ENCODE results near the gene SLC27A2. TPM values are rescaled to one million over a fixed set of nuclear protein-coding genes. Genes with fewer than 3 reads are reported as not detected.

Gene SLC27A2
- total RNA-seq, 1 experiment from 2014 or later, result 7.0 TPM

GRCh38 chr15:50256188-50257041 lies 74.4 kb downstream of the SLC27A2 start:
- H3K23ac ChIP-seq (ENCODE audit: insufficient read length, low read depth, low read length), result no peak overlapping the region
- H2BK120ac ChIP-seq (ENCODE audit: low read depth, low read length, poor library complexity, severe bottlenecking), result no peak overlapping the region
- no peaks in the 10 kb centered on the region for H3K9me3 Mint-ChIP-seq
- no peak overlapping the region for H2BK5ac ChIP-seq (ENCODE audit: insufficient read length, low read length)
- peaks cover 4% of the 10 kb centered on the region for H3K27me3 Mint-ChIP-seq (ENCODE audit: low read depth)
- H4K8ac ChIP-seq (replicated peaks; ENCODE audit: insufficient read length, low read depth, low read length), result no peak overlapping the region
- no peaks in the 10 kb centered on the region for H3K4me1 ChIP-seq (ENCODE audit: insufficient read depth, low read length)
- no peak overlapping the region for H3K9ac ChIP-seq (ENCODE audit: extremely low read depth, insufficient read length, low read length)
- no peak overlapping the region for H2BK15ac ChIP-seq (ENCODE audit: low read depth, low read length)
- no peaks in the 10 kb centered on the region for H3K36me3 Mint-ChIP-seq (ENCODE audit: insufficient read depth in 1 of 3, low read depth in 3 of 3)
- H3K79me1 ChIP-seq (ENCODE audit: insufficient read depth, low read depth, low read length, poor library complexity, severe bottlenecking), result no peaks in the 10 kb centered on the region
- H3K56ac ChIP-seq (ENCODE audit: insufficient read length, low read depth, low read length), result no peak overlapping the region
- no peaks in the 10 kb centered on the region for H3K27me3 ChIP-seq (ENCODE audit: insufficient read depth, low read length)
- no peak overlapping the region for H2AK5ac ChIP-seq (ENCODE audit: insufficient read length, low read length)
- H4K91ac ChIP-seq (ENCODE audit: insufficient read length, low read depth, low read length), result no peak overlapping the region
- H2AFZ ChIP-seq (ENCODE audit: low read length), result no peak overlapping the region
- no peak overlapping the region for H3K4me2 ChIP-seq (ENCODE audit: insufficient read depth, insufficient read length, low read length)
- no peaks in the 10 kb centered on the region for H3K4me1 Mint-ChIP-seq
- H3K79me2 ChIP-seq (ENCODE audit: insufficient read depth, low read length), result no peaks in the 10 kb centered on the region
- H3K4ac ChIP-seq (ENCODE audit: low read depth, low read length), result no peak overlapping the region
- no peak overlapping the region for H3K4me3 Mint-ChIP-seq
- no peak overlapping the region for H3T11ph ChIP-seq (ENCODE audit: low read length)
- no peak overlapping the region for H4K5ac ChIP-seq (ENCODE audit: insufficient read length, low read depth, low read length)
- H4K20me1 ChIP-seq (ENCODE audit: control insufficient read depth, insufficient read depth, insufficient read length), result no peaks in the 10 kb centered on the region
- no peak for TF ChIP-seq CTCF (conservative IDR thresholded peaks at IDR 0.05)
- H3K18ac ChIP-seq (ENCODE audit: insufficient read length, low read depth, low read length), result no peak overlapping the region
- H2BK12ac ChIP-seq (ENCODE audit: insufficient read length, low read depth, low read length), result no peak overlapping the region
- no peak overlapping the region for H3K14ac ChIP-seq (ENCODE audit: insufficient read depth, low read length)
- DNase-seq, result no peak
- H2BK20ac ChIP-seq (ENCODE audit: low read depth, low read length, poor library complexity, severe bottlenecking), result no peak overlapping the region
- H3K23me2 ChIP-seq (ENCODE audit: insufficient read length, low read depth, low read length, poor library complexity, severe bottlenecking), result no peaks in the 10 kb centered on the region
- H3K27ac Mint-ChIP-seq, result no peak overlapping the region; a peak in 1 of 7 replicates
- H3K27ac ChIP-seq (ENCODE audit: insufficient read length, low read depth, low read length), result no peak overlapping the region
- no CpG with 5 or more reads among the region's 5 CpGs for WGBS (ENCODE audit: extremely low coverage, insufficient read length, low lambda C conversion rate)
- H3K9me3 ChIP-seq (ENCODE audit: control insufficient read depth, low read depth, low read length), result no peaks in the 10 kb centered on the region

All from H9 (cell line).